ENCODE measurements around the gene GTF2A1L. TPM values are rescaled to one million over a fixed set of nuclear protein-coding genes. Genes with fewer than 3 reads are reported as not detected.

The GTF2A1L gene
- total and polyA plus RNA-seq, 2 experiments from 2014 or later = 0.13 to 0.76 TPM

GRCh38 chr2:48719480-48720177, 102.0 kb downstream of the GTF2A1L start:
- H3K4me1 ChIP-seq (ENCODE audit: insufficient read depth) = peaks cover 42% of the 10 kb centered on the region
- no peaks in the 10 kb centered on the region for H3K79me2 ChIP-seq (ENCODE audit: insufficient read depth)
- no peaks in the 10 kb centered on the region for H3K36me3 ChIP-seq (ENCODE audit: low read depth)
- H3K27ac ChIP-seq = no peak overlapping the region
- DNase-seq = no peak
- H3K4me2 ChIP-seq (ENCODE audit: unreplicated experiment) = no peak overlapping the region
- TF ChIP-seq EZH2 (IDR thresholded peaks at IDR 0.05; ENCODE audit: insufficient read depth, poor library complexity, severe bottlenecking) (no peak), EZH2phosphoT487 (IDR thresholded peaks at IDR 0.05; ENCODE audit: insufficient read depth, low read depth) (no peak)
- H3K9ac ChIP-seq = no peak overlapping the region
- peaks cover 29% of the 10 kb centered on the region for H3F3A ChIP-seq (ENCODE audit: insufficient read depth)
- H4K20me1 ChIP-seq (ENCODE audit: insufficient read depth) = no peaks in the 10 kb centered on the region
- no peaks in the 10 kb centered on the region for H3K9me3 ChIP-seq (ENCODE audit: low read depth)
- H3K9me2 ChIP-seq (ENCODE audit: insufficient read depth) = no peaks in the 10 kb centered on the region
- no peak overlapping the region for H3K4me3 ChIP-seq
- no peaks in the 10 kb centered on the region for H3K27me3 ChIP-seq (replicated peaks; ENCODE audit: insufficient read depth)
- in situ Hi-C loops (cut with MboI) = no loop called here
- no peak overlapping the region for H2AFZ ChIP-seq
- 64 to 67% methylated on average over 3 of the region's 3 CpGs for WGBS, 2 experiments (ENCODE audit: low coverage in 1 of 2, low lambda C conversion rate in 2 of 2, missing lambda C conversion rate in 2 of 2)

GRCh38 chr2:48721158-48721557, 103.5 kb downstream of the GTF2A1L start:
- WGBS, 2 experiments (ENCODE audit: low coverage in 1 of 2, low lambda C conversion rate in 2 of 2, missing lambda C conversion rate in 2 of 2) = 78 to 82% methylated on average over 2 of the region's 2 CpGs
- H3K79me2 ChIP-seq (ENCODE audit: insufficient read depth) = no peaks in the 10 kb centered on the region
- in situ Hi-C loops (cut with MboI) = no loop called here

DNA sequence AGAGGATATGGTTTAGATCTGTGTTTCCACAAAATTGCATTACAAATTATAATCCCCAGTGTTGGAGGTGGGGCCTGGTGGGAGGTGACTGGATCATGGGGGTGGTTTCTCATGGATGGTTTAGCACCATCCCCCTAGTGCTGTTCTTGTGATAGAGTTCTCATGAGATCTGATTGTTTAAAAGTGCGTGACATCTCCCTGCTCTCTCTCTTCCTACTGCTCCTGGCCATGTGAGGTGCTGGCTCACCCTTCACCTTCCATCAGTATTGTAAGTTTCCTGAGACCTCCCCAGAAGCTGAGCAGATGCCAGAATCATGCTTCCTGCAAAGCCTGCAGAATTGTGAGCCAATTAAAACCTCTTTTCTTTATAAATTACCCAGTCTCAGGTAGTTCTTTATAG, 104.7 kb downstream of the GTF2A1L start:
- no peaks in the 10 kb centered on the region for H3K36me3 ChIP-seq (ENCODE audit: low read depth)
- H3K9ac ChIP-seq = peak overlapping the region; percentile 60
- peak overlapping the region; percentile 21 for H3K4me3 ChIP-seq
- no peaks in the 10 kb centered on the region for H3K27me3 ChIP-seq (replicated peaks; ENCODE audit: insufficient read depth)
- in situ Hi-C loops (cut with MboI) = no loop called here
- H3K79me2 ChIP-seq (ENCODE audit: insufficient read depth) = no peaks in the 10 kb centered on the region
- H3K4me1 ChIP-seq (ENCODE audit: insufficient read depth) = peaks cover 34% of the 10 kb centered on the region
- no peaks in the 10 kb centered on the region for H4K20me1 ChIP-seq (ENCODE audit: insufficient read depth)
- peaks cover 28% of the 10 kb centered on the region for H3F3A ChIP-seq (ENCODE audit: insufficient read depth)
- no peaks in the 10 kb centered on the region for H3K9me3 ChIP-seq (ENCODE audit: low read depth)
- TF ChIP-seq EZH2 (IDR thresholded peaks at IDR 0.05; ENCODE audit: insufficient read depth, poor library complexity, severe bottlenecking) = no peak
- TF ChIP-seq EZH2phosphoT487 (IDR thresholded peaks at IDR 0.05; ENCODE audit: insufficient read depth, low read depth) = no peak
- H3K9me2 ChIP-seq (ENCODE audit: insufficient read depth) = no peaks in the 10 kb centered on the region
- 75 to 94% methylated on average over 1 of the region's 1 CpG for WGBS, 2 experiments (ENCODE audit: low coverage in 1 of 2, low lambda C conversion rate in 2 of 2, missing lambda C conversion rate in 2 of 2)
- H3K4me2 ChIP-seq (ENCODE audit: unreplicated experiment) = peak overlapping the region; percentile 61
- peak overlapping the region; percentile 8 for H2AFZ ChIP-seq
- H3K27ac ChIP-seq = peak overlapping the region; percentile 88
- no peak for DNase-seq

More at GRCh38 chr2:48721158-48721557, 103.5 kb downstream of the GTF2A1L start:
- Histone ChIP-seq H3K4me3 (no peak overlapping the region), H3F3A (ENCODE audit: insufficient read depth) (peaks cover 28% of the 10 kb centered on the region), H3K36me3 (ENCODE audit: low read depth) (no peaks in the 10 kb centered on the region), H3K9me3 (ENCODE audit: low read depth) (no peaks in the 10 kb centered on the region), H3K27ac (no peak overlapping the region), H3K4me2 (ENCODE audit: unreplicated experiment) (no peak overlapping the region), H3K9ac (no peak overlapping the region), H3K4me1 (ENCODE audit: insufficient read depth) (peaks cover 34% of the 10 kb centered on the region), H4K20me1 (ENCODE audit: insufficient read depth) (no peaks in the 10 kb centered on the region), H3K27me3 (replicated peaks; ENCODE audit: insufficient read depth) (no peaks in the 10 kb centered on the region), H3K9me2 (ENCODE audit: insufficient read depth) (no peaks in the 10 kb centered on the region), H2AFZ (no peak overlapping the region)
- TF ChIP-seq EZH2phosphoT487 (IDR thresholded peaks at IDR 0.05; ENCODE audit: insufficient read depth, low read depth) = no peak
- TF ChIP-seq EZH2 (IDR thresholded peaks at IDR 0.05; ENCODE audit: insufficient read depth, poor library complexity, severe bottlenecking) = no peak
- DNase-seq = no peak

DNA sequence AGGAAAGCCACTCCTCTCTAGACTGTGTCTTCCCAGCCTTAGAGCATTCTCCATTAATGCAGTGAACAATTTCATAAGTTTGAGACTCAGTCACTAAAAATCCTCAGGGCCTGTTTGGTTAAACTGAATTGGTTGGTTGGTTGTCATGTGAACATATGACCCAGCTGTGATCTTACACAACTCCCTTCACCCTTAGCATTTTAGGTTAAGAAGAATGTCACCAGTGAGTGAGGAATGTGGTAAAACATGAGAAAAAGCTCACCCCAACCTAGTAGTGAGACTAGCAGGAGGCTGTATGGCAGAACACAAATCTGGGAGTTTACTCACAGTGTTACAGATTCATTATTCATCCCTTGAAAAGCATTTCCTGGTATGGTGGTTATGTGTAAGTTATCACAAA, 105.5 kb downstream of the GTF2A1L start:
- Histone ChIP-seq H3K9me2 (ENCODE audit: insufficient read depth) (no peaks in the 10 kb centered on the region), H3K79me2 (ENCODE audit: insufficient read depth) (no peaks in the 10 kb centered on the region), H3F3A (ENCODE audit: insufficient read depth) (peaks cover 28% of the 10 kb centered on the region), H3K9ac (peak overlapping the region; percentile 60), H3K4me2 (ENCODE audit: unreplicated experiment) (peak overlapping the region; percentile 61), H4K20me1 (ENCODE audit: insufficient read depth) (no peaks in the 10 kb centered on the region), H3K27me3 (replicated peaks; ENCODE audit: insufficient read depth) (no peaks in the 10 kb centered on the region), H3K4me3 (peak overlapping the region; percentile 21), H2AFZ (peak overlapping the region; percentile 8), H3K36me3 (ENCODE audit: low read depth) (no peaks in the 10 kb centered on the region), H3K27ac (peak overlapping the region; percentile 88), H3K9me3 (ENCODE audit: low read depth) (no peaks in the 10 kb centered on the region), H3K4me1 (ENCODE audit: insufficient read depth) (peaks cover 27% of the 10 kb centered on the region)
- peak; percentile 96 for DNase-seq
- TF ChIP-seq EZH2phosphoT487 (IDR thresholded peaks at IDR 0.05; ENCODE audit: insufficient read depth, low read depth) (peak; percentile 76), EZH2 (IDR thresholded peaks at IDR 0.05; ENCODE audit: insufficient read depth, poor library complexity, severe bottlenecking) (no peak)
- in situ Hi-C loops (cut with MboI) = no loop called here

Data from GM23248 (cell line).